Endothelial cell of umbilical vein (primary cell): Measurements from ENCODE around the gene TMEM250. TPM values are rescaled to one million over a fixed set of nuclear protein-coding genes. Genes with fewer than 3 reads are reported as not detected.

Experiments used
- BruUV-seq: library from RNA; stranded (reverse); fragments of 400-500 nt; replicated peaks from 2 replicates; lab custom pipeline; 2021; lab: Mats Ljungman, UMichigan
- CTCF ChIA-PET: fragments of 300-600, 350-600 bp; sonication (Branson Sonifier 250); formaldehyde crosslinking; loops from one replicate; lab custom pipeline; 2021; ENCODE audit warnings: antibody characterized with exemption, inconsistent platforms; lab: Charles Lee
- POLR2A ChIA-PET: fragments of 300-600, 350-600 bp; sonication (Branson Sonifier 250); formaldehyde crosslinking; loops from one replicate; lab custom pipeline; 2021; ENCODE audit warnings: antibody characterized with exemption, inconsistent platforms; lab: Charles Lee
- DNase-seq: peaks from one replicate; pipeline ENCODE4 v3.0.0-alpha.2; 2011; ENCODE audit warnings: low read depth, low spot score
- FAIRE-seq: peaks from 2 replicates; lab custom pipeline; 2011; peaks lifted over from hg19 to GRCh38; lab: Jason Lieb, UNC
- H2AFZ ChIP-seq: 2 replicates; pipeline ENCODE4 v1.6.0; 2012; ENCODE audit warnings: low read depth, low read length, control low read depth, inconsistent platforms
- H3K27ac ChIP-seq: 2 replicates; pipeline ENCODE4 v1.5.1; 2011; ENCODE audit warnings: low read depth, mild to moderate bottlenecking, control low read depth, low read length, moderate library complexity; ENCODE audit not compliant: insufficient read depth
- H3K27me3 ChIP-seq, 2 experiments: 2 replicates each; pipeline versions ENCODE4 v1.6.0 to v1.6.1; 2011; ENCODE audit warnings: low read length in 2 of 2, mixed read lengths in 1 of 2; ENCODE audit not compliant: control insufficient read depth in 2 of 2, insufficient read depth in 2 of 2
- H3K36me3 ChIP-seq, 2 experiments: 2 replicates in 1 of 2; 3 replicates in 1 of 2; pipeline ENCODE4 v1.5.1; 2011; ENCODE audit warnings: low read length in 2 of 2, mild to moderate bottlenecking in 1 of 2, moderate library complexity in 1 of 2; ENCODE audit not compliant: control insufficient read depth in 2 of 2, insufficient read depth in 2 of 2; ENCODE audit errors: extremely low read depth in 1 of 2
- H3K4me1 ChIP-seq: 3 replicates; pipeline ENCODE4 v1.5.1; 2011; ENCODE audit warnings: mild to moderate bottlenecking, low read length; ENCODE audit not compliant: control insufficient read depth, insufficient read depth; ENCODE audit errors: extremely low read depth
- H3K4me2 ChIP-seq: 2 replicates; pipeline ENCODE4 v1.6.1; 2011; ENCODE audit warnings: low read length, control low read depth, mixed read lengths; ENCODE audit not compliant: insufficient read depth
- H3K4me3 ChIP-seq, 3 experiments: fragments of 200-600 bp in 1 of 3; sonication (generic), shearing (Covaris generic) in 1 of 3; replicated peaks in 1 of 3; 2 replicates each; pipeline ENCODE4 v1.5.1; 2011 to 2016; ENCODE audit warnings: control low read depth in 3 of 3, low read length in 3 of 3, mild to moderate bottlenecking in 2 of 3, inconsistent platforms in 1 of 3, low read depth in 1 of 3, moderate library complexity in 1 of 3; ENCODE audit not compliant: insufficient read depth in 1 of 3
- H3K79me2 ChIP-seq: 2 replicates; pipeline ENCODE4 v1.6.0; 2012; ENCODE audit warnings: low read length, inconsistent platforms; ENCODE audit not compliant: control insufficient read depth, insufficient read depth
- H3K9ac ChIP-seq: replicated peaks from 2 replicates; pipeline ENCODE3; 2011; ENCODE audit warnings: low read length, control low read depth; ENCODE audit not compliant: insufficient read depth; ENCODE audit errors: extremely low read depth
- H3K9me1 ChIP-seq: replicated peaks from 3 replicates; pipeline ENCODE4 v1.6.0; 2011; ENCODE audit warnings: mild to moderate bottlenecking, low read length; ENCODE audit not compliant: control insufficient read depth, insufficient read depth; ENCODE audit errors: extremely low read depth
- H3K9me3 ChIP-seq: replicated peaks from 2 replicates; pipeline ENCODE4 v1.5.1; 2012; ENCODE audit warnings: low read length, inconsistent platforms; ENCODE audit not compliant: control insufficient read depth, insufficient read depth
- H4K20me1 ChIP-seq: replicated peaks from 2 replicates; pipeline ENCODE3; 2011; ENCODE audit warnings: mild to moderate bottlenecking, low read length; ENCODE audit not compliant: control insufficient read depth, insufficient read depth; ENCODE audit errors: extremely low read depth
- EZH2 ChIP-seq: IDR thresholded peaks from 2 replicates; pipeline ENCODE4 v1.6.1; 2012; ENCODE audit warnings: borderline replicate concordance, low read depth, mild to moderate bottlenecking, moderate library complexity, low read length, inconsistent platforms; ENCODE audit not compliant: severe bottlenecking
- FOS ChIP-seq: IDR thresholded peaks from 2 replicates; pipeline ENCODE4 v1.6.1; 2011; ENCODE audit warnings: mild to moderate bottlenecking, low read length, moderate library complexity, borderline replicate concordance; ENCODE audit not compliant: insufficient read depth
- JUN ChIP-seq: IDR thresholded peaks from 2 replicates; pipeline ENCODE4 v1.6.1; 2011; ENCODE audit warnings: borderline replicate concordance, low read depth; ENCODE audit not compliant: insufficient read length, insufficient read depth
- MAX ChIP-seq: IDR thresholded peaks from 2 replicates; pipeline ENCODE4 v1.6.1; 2011; ENCODE audit not compliant: insufficient read depth, insufficient read length
- POLR2A ChIP-seq: IDR thresholded peaks from 2 replicates; pipeline ENCODE4 v1.6.1; 2012; ENCODE audit warnings: low read depth, mild to moderate bottlenecking, control low read depth, low read length
- POLR2AphosphoS5 ChIP-seq: IDR thresholded peaks from 2 replicates; pipeline ENCODE4 v1.6.1; 2012; ENCODE audit warnings: low read depth, mild to moderate bottlenecking, control low read depth, low read length, moderate library complexity; ENCODE audit not compliant: insufficient read depth
- dilution Hi-C: fragments of 300-500 bp; cut with MboI; formaldehyde crosslinking; loops from one replicate; pipeline ENCODE4 v1.15.0; 2019; ENCODE audit warnings: low sequenced_read_pairs; ENCODE audit not compliant: extremely low pct_ligation_motif_present
- intact Hi-C: fragments of 100-400 bp; cut with micrococcal nuclease; formaldehyde crosslinking; loops from one replicate; pipeline ENCODE4 v1.10.0; 2022
- polyA plus RNA-seq, 4 experiments: library from polyadenylated mRNA; depleted of rRNA in 3 of 4; stranded (reverse) in 3 of 4; unstranded in 1 of 4; fragments of >200 nt; gene quantifications; 2 replicates each; pipeline versions ENCODE4 v1.2.1 to v1.2.3, GENCODE V29; 2011 to 2012; ENCODE audit warnings: missing spikeins in 1 of 4
- total RNA-seq: library from RNA; stranded (reverse); gene quantifications from 2 replicates; pipeline ENCODE4 v1.2.3, GENCODE V29; 2021
- TF ChIP-seq, protein P1 (sequence below), 2 donors: IDR thresholded peaks; 1 replicate in 1 of 2; 2 replicates in 1 of 2; pipeline ENCODE4 v1.5.1; 2011; ENCODE audit warnings: low read length in 2 of 2, mild to moderate bottlenecking in 2 of 2, moderate library complexity in 2 of 2, control low read depth in 1 of 2, inconsistent platforms in 1 of 2, low read depth in 1 of 2; ENCODE audit not compliant: insufficient read depth in 1 of 2; ENCODE audit errors: extremely low read depth in 1 of 2

The TMEM250 gene
- total and polyA plus RNA-seq, 2 donors (not counting 3 experiments of a cell fraction or from before 2014, with no cell fraction given): 24.9 to 49.9 TPM

DNA sequence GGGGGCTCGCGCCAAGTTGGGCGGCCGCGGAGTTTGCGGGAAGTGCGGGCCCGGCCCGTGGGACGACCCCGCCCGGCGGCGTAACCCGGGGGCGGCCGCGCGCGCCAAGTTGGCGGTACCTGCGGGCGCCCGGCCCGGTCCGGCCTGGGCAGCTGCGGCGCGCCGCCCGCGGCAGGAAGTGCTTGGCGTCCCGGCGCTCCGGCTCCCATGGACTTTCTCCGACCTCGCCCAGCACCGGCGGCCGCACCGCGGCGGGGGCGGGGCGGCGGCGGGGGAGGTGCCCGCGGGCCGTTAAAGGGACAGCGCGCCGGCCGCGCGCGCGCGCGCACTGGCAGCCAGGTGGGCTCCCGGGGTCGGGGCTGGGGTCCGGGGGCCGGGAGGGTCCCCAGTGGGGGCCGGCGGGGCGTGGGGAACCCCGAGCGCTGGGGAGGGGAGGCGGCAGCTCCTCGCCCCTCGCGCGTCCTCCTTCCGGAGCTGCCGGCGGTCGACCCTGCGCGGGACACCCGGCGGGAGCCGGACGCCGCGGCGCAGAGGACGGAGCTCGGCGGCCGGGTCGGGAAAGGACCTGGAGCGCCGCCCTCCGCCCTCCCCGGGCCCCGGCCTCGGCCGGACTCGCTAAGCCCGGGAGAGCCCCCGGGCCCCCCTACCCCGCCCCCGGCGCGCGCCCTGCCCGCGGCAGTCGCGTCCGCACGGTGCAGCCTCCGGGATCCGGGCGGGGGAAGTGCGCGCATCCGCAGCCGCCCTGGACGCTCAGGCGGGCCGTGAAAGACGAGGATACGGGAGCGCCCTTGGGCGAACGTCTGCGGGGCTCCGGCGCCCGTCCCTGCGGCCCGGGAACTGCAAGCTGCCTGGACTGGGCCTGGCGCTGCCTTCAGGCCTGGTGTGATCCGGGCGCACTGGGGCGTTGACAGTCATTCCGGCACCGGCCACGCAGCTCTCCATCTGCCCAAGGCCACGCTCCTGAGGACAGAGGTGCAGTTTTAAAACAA is 23.3 kb downstream of the TMEM250 start, which contains the start of gene NACC2:
Gene NACC2, minus strand, starts transcription at position 220 of the 989 bp plus-strand sequence. CDS start 44,768 bp downstream, outside the sequence.
- no peaks in the 10 kb centered on the region for H3K36me3 ChIP-seq
- no peaks in the 10 kb centered on the region for H4K20me1 ChIP-seq
- H3K4me1 ChIP-seq: peaks cover 15% of the 10 kb centered on the region
- no peak for TF ChIP-seq MAX
- peak; percentile 34 for TF ChIP-seq POLR2A
- peak; percentile 61 for TF ChIP-seq POLR2AphosphoS5
- TF ChIP-seq, protein P1, sequence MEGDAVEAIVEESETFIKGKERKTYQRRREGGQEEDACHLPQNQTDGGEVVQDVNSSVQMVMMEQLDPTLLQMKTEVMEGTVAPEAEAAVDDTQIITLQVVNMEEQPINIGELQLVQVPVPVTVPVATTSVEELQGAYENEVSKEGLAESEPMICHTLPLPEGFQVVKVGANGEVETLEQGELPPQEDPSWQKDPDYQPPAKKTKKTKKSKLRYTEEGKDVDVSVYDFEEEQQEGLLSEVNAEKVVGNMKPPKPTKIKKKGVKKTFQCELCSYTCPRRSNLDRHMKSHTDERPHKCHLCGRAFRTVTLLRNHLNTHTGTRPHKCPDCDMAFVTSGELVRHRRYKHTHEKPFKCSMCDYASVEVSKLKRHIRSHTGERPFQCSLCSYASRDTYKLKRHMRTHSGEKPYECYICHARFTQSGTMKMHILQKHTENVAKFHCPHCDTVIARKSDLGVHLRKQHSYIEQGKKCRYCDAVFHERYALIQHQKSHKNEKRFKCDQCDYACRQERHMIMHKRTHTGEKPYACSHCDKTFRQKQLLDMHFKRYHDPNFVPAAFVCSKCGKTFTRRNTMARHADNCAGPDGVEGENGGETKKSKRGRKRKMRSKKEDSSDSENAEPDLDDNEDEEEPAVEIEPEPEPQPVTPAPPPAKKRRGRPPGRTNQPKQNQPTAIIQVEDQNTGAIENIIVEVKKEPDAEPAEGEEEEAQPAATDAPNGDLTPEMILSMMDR (IDR thresholded peaks at IDR 0.05; ENCODE audit: extremely low read depth in 1 of 2, insufficient read depth in 1 of 2, low read depth in 1 of 2, low read length in 2 of 2): no peak
- no peak for TF ChIP-seq EZH2
- no peak for TF ChIP-seq JUN
- TF ChIP-seq FOS: no peak
- H3K9ac ChIP-seq: peak within 1 kb of the TSS; percentile 82
- ChIA-PET CTCF (interaction anchor here (1.0 to 2.3 kb wide), 8 partner anchors 10 to 134 kb away, joined by 3 to 7 read pairs (median 4); partner anchors contain the start of genes TMEM250 and UBAC1), POLR2A (no interaction called here)
- H3K4me3 ChIP-seq: peak within 1 kb of the TSS; percentile 58 to 86 (median 68)
- H3K27me3 ChIP-seq: no peaks in the 10 kb centered on the region
- peak; percentile 74 for FAIRE-seq
- BruUV-seq: no TSS peak
- peak within 1 kb of the TSS; percentile 86 for H3K4me2 ChIP-seq
- DNase-seq: peak; percentile 38
- H2AFZ ChIP-seq: peak within 1 kb of the TSS; percentile 58
- intact Hi-C loops: loop anchor here (1.0 to 2.0 kb wide), 4 partner anchors 14 to 126 kb away; partner anchors contain the start of gene TMEM250
- H3K9me3 ChIP-seq: no peaks in the 10 kb centered on the region
- H3K79me2 ChIP-seq: peaks cover 43% of the 10 kb centered on the region
- dilution Hi-C loops: no loop called here
- H3K9me1 ChIP-seq: no peaks in the 10 kb centered on the region
- H3K27ac ChIP-seq: peak within 1 kb of the TSS; percentile 64
